Gastrocnemius medialis (tissue), 4 donors: ENCODE data around the gene CSPG5. TPM values are rescaled to one million over a fixed set of nuclear protein-coding genes. Genes with fewer than 3 reads are reported as not detected.

ENCODE experiments used
- ATAC-seq, 2 donors: fragments of 150-250 bp; one replicate each; pipeline ENCODE4 v1.9.1; 2016
- DNase-seq, 2 donors: peaks; one replicate each; pipeline ENCODE4 v3.0.0-alpha.2; 2019
- H3K27ac ChIP-seq, 4 donors: fragments of 200-600 bp; sonication (generic); 1 replicate in 1 of 4; 2 replicates in 3 of 4; pipeline ENCODE4 v1.5.1; 2016 to 2018; ENCODE audit warnings: mild to moderate bottlenecking in 2 of 4, moderate library complexity in 1 of 4
- H3K27me3 ChIP-seq, 3 donors: fragments of 200-600 bp; sonication (generic) in 2 of 3; 1 replicate in 1 of 3; 2 replicates in 2 of 3; pipeline versions ENCODE4 v1.5.1 to v1.6.0; 2016 to 2019; ENCODE audit warnings: mild to moderate bottlenecking in 1 of 3, moderate library complexity in 1 of 3
- H3K36me3 ChIP-seq, 2 donors: fragments of 200-600 bp; sonication (generic) in 1 of 2; one replicate each; pipeline ENCODE4 v1.5.1; 2017 to 2018
- H3K4me1 ChIP-seq, 2 donors: fragments of 200-600 bp; sonication (generic) in 1 of 2; one replicate each; pipeline ENCODE4 v1.5.1; 2016 to 2017; ENCODE audit warnings: mild to moderate bottlenecking in 2 of 2
- H3K4me3 ChIP-seq, 4 donors: fragments of 200-600 bp; sonication (generic) in 3 of 4; 1 replicate in 1 of 4; 2 replicates in 3 of 4; pipeline ENCODE4 v1.5.1; 2016 to 2019; ENCODE audit warnings: mild to moderate bottlenecking in 2 of 4
- H3K9me3 ChIP-seq, 3 donors: fragments of 200-600 bp; sonication (generic) in 2 of 3; 1 replicate in 1 of 3; 2 replicates in 2 of 3; pipeline ENCODE4 v1.5.1; 2016 to 2019
- POLR2A ChIP-seq, 2 donors: fragments of 450-650 bp; IDR thresholded peaks; one replicate each; pipeline ENCODE4 v1.6.1; 2017; ENCODE audit warnings: antibody characterized with exemption in 2 of 2, mild to moderate bottlenecking in 2 of 2, moderate library complexity in 2 of 2
- in situ Hi-C, 4 donors: fragments of 200-750 bp; cut with MboI; loops; one replicate each; pipeline versions ENCODE4 v1.15.0 to v1.8.0; 2017; ENCODE audit warnings: low sequenced_read_pairs in 4 of 4
- intact Hi-C: fragments of 100-400 bp; cut with DNase I; formaldehyde crosslinking; loops from one replicate; pipeline ENCODE4 v1.15.1; 2023; ENCODE audit warnings: low total_unique reads
- total RNA-seq, 4 donors: library from RNA; depleted of rRNA; stranded (reverse); fragments of >200 nt; gene quantifications; one replicate each; pipeline versions ENCODE4 v1.1.0 to v1.2.3, GENCODE V29; 2016
- TF ChIP-seq, protein P1 (sequence below), 5 experiments: fragments of 450-650 bp in 3 of 5; fragments of 200-600 bp in 2 of 5; sonication (generic) in 2 of 5; IDR thresholded peaks in 4 of 5; conservative IDR thresholded peaks in 1 of 5; 1 replicate in 4 of 5; 2 replicates in 1 of 5; pipeline ENCODE4 v1.5.1; 2016 to 2019; ENCODE audit warnings: antibody characterized with exemption in 5 of 5, mild to moderate bottlenecking in 3 of 5, moderate library complexity in 3 of 5

Gene CSPG5
- total RNA-seq, 4 donors from 2014 or later = 0.16 to 0.87 (median 0.29) TPM

DNA sequence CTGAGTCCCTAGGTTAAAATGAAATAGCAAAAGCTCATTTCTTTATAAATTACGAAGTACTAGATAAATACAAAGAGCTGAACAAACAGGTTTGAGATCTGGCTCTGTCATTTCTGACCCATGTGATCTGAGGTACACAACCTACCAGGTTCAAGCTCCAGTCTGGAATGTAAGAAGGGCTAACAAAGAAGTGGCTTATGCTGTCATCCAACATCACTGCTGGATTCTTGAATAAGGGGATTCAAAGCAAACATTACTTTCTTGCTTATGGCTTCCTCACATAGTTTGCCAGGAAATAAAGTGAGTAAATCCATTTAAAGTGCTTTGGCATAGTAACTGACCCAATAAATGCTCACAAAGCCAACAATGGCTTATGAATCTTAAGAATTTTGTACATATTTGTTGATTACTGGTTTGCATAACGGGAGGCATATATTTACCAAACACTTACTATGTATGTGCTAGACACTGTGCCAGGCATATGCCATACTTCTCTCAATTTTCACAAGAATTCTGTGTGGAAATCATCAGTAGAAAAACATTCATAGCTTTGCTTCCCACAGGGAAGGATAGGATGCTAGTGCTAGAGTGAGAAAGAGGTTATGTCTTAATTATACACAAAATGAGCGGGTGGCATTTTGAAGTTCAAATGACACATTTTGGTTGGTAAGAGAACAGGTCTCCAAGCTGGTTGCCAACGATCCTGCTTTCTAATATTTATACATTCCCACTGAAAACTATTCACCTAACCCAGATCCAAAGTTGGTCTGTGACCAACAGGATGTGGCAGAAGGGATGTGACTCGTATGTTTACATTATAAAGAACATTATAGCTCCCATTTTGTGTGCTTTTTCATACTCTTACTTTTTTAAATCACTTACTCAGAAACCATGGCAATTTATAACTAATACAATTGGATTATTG lies 38.7 kb upstream of the CSPG5 start:
- in situ Hi-C loops (no loop called here), intact Hi-C loops (no loop called here)
- Histone ChIP-seq H3K4me1 (peaks cover 7 to 20% of the 10 kb centered on the region in 2 donors), H3K27ac (no peak overlapping the region), H3K9me3 (no peaks in the 10 kb centered on the region), H3K4me3 (no peak overlapping the region), H3K27me3 (no peaks in the 10 kb centered on the region), H3K36me3 (peaks cover 0 to 53% of the 10 kb centered on the region in 2 donors)
- no peak for DNase-seq
- no peak for ATAC-seq
- TF ChIP-seq, protein P1, sequence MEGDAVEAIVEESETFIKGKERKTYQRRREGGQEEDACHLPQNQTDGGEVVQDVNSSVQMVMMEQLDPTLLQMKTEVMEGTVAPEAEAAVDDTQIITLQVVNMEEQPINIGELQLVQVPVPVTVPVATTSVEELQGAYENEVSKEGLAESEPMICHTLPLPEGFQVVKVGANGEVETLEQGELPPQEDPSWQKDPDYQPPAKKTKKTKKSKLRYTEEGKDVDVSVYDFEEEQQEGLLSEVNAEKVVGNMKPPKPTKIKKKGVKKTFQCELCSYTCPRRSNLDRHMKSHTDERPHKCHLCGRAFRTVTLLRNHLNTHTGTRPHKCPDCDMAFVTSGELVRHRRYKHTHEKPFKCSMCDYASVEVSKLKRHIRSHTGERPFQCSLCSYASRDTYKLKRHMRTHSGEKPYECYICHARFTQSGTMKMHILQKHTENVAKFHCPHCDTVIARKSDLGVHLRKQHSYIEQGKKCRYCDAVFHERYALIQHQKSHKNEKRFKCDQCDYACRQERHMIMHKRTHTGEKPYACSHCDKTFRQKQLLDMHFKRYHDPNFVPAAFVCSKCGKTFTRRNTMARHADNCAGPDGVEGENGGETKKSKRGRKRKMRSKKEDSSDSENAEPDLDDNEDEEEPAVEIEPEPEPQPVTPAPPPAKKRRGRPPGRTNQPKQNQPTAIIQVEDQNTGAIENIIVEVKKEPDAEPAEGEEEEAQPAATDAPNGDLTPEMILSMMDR (IDR thresholded peaks at IDR 0.05 in 4 of 5, conservative IDR thresholded peaks at IDR 0.05 in 1 of 5) = no peak
- TF ChIP-seq POLR2A (IDR thresholded peaks at IDR 0.05) = no peak

DNA sequence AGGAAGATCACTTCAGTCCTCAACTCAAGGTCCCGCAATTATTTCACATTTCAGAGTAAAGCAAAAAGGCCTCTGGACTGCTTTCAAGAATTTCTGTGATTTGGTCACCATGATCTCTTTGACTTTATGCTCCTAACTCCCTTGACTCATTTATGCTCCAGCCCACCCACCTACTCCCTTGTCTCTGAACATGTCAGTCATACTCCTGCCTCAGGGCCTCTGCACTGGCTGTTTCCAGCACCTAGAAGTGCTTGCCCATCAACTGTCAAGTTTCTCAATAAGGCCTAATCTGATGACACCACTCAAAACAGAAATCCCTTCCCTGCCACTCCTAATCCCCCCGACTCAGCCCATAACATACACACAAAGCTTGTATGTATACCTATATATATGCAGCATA lies 36.1 kb upstream of the CSPG5 start:
- ATAC-seq (no peak), DNase-seq (no peak)
- Histone ChIP-seq H3K4me3 (no peak overlapping the region), H3K9me3 (no peaks in the 10 kb centered on the region), H3K36me3 (peaks cover 0 to 29% of the 10 kb centered on the region in 2 donors), H3K27me3 (no peaks in the 10 kb centered on the region), H3K4me1 (peaks cover 32 to 45% of the 10 kb centered on the region in 2 donors), H3K27ac (no peak overlapping the region)
- in situ Hi-C loops (no loop called here), intact Hi-C loops (loop anchor here (5.0 kb wide), 1 partner anchor 163 kb away; no protein-coding TSS in a partner anchor)
- TF ChIP-seq, protein P1 (IDR thresholded peaks at IDR 0.05 in 4 of 5, conservative IDR thresholded peaks at IDR 0.05 in 1 of 5) = no peak
- no peak for TF ChIP-seq POLR2A (IDR thresholded peaks at IDR 0.05)

GRCh38 chr3:47613722-47614121 lies 35.1 kb upstream of the CSPG5 start:
- H3K4me3 ChIP-seq = no peak overlapping the region
- peaks cover 0 to 24% of the 10 kb centered on the region in 2 donors for H3K36me3 ChIP-seq
- no peaks in the 10 kb centered on the region for H3K27me3 ChIP-seq
- peaks cover 32 to 45% of the 10 kb centered on the region in 2 donors for H3K4me1 ChIP-seq
- in situ Hi-C loops = no loop called here
- no peak overlapping the region for H3K27ac ChIP-seq
- intact Hi-C loops = loop anchor here (5.0 kb wide), 1 partner anchor 164 kb away; no protein-coding TSS in a partner anchor
- ATAC-seq (no peak), DNase-seq (no peak)
- no peak for TF ChIP-seq POLR2A (IDR thresholded peaks at IDR 0.05)
- TF ChIP-seq, protein P1 (IDR thresholded peaks at IDR 0.05 in 4 of 5, conservative IDR thresholded peaks at IDR 0.05 in 1 of 5) = no peak
- H3K9me3 ChIP-seq = no peaks in the 10 kb centered on the region

- in situ Hi-C loops = no loop called here
- Histone ChIP-seq H3K36me3 (peaks cover 0 to 25% of the 10 kb centered on the region in 2 donors), H3K4me3 (no peak overlapping the region), H3K9me3 (no peaks in the 10 kb centered on the region), H3K27ac (peak overlapping the region in 1 of 4 donors; percentile 48), H3K27me3 (no peaks in the 10 kb centered on the region), H3K4me1 (peaks cover 32 to 45% of the 10 kb centered on the region in 2 donors)
- TF ChIP-seq, protein P1 (IDR thresholded peaks at IDR 0.05 in 4 of 5, conservative IDR thresholded peaks at IDR 0.05 in 1 of 5) = no peak
- no peak for TF ChIP-seq POLR2A (IDR thresholded peaks at IDR 0.05)
- intact Hi-C loops = loop anchor here (5.0 kb wide), 1 partner anchor 164 kb away; no protein-coding TSS in a partner anchor
- ATAC-seq (no peak), DNase-seq (no peak)
Observed at GRCh38 chr3:47612879-47613278, 34.2 kb upstream of the CSPG5 start.
